Skeletal muscle cell (primary cell): ENCODE results near the gene FCER2.
A peak's percentile ranks its signal among the peaks of the same experiment; 100 is the strongest.
"Not testable (repeated sequence)": the region's sequence is repeated elsewhere in the genome, so short reads cannot be mapped to it uniquely, and the experiment has no call there.

Source experiments
- DNase-seq: peaks from one replicate; pipeline ENCODE4 v3.0.0-alpha.2; 2010; ENCODE audit warnings: low read depth
- H3K4me3 ChIP-seq: 2 replicates; pipeline ENCODE4 v1.5.1; 2011; ENCODE audit warnings: low read depth, mild to moderate bottlenecking, control low read depth, low read length, moderate library complexity

The FCER2 gene

DNA sequence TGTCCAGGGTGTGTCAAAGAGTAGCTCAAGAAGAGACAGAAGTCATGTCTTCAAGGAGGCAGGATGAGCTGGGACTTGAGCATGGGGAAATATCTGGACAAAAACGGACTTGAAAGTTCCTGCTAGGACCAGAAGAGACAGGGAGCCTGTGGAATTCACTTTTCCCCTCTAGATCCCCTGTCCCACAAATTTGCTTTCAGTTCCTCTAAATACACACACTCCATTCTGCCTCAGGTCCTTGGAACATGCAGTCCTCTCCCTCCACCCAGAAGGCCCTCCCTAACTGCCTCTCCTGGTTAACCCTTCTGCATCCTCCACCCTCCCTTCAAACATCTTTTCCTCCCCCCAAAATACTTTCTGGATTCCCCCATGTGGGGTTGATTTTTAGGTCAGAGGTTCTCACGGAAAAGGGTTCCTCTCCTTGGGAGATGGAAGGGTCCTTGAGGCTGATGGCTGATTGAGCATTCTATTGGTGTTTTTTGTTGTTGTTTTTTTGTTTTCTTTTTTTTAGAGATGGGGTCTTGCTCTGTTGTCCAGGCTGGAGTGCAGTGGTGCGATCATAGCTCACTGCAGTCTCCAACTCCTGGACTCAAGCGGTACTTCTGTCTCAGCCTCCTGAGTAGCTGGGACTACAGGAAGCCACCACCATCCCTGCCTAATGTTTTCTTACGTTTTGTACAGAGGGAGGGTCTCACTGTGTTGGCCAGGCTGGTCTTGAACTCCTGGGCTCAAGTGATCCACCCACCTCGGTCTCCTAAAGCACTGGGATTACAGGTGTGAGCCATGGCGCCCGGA is 40.0 kb downstream of the FCER2 start:
- H3K4me3 ChIP-seq, result no peak overlapping the region
- DNase-seq, result no peak

DNA sequence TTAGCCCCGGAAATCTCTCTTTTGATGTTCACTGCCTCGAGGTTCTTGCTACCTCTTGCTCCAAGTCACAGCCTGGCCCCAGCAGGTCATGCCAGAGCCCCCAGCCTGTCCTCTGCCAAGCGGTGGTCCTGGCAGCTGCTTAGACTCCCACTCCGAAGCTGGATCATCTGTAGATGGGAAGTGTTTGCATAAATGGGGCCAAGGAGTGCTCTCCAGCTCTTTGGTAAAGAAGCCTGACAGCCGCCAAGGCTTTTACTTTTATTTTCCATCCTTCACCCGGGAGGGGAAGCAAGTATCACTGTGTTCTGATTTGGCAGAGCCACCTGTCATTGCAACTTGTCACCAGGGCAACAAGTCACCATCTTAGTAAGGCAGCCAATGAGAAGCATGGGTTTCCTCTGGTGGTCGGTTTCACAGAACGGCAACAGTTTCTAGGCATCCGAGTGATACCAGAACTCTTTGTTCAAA is 43.7 kb downstream of the FCER2 start:
- no peak overlapping the region for H3K4me3 ChIP-seq
- DNase-seq, result no peak

DNA sequence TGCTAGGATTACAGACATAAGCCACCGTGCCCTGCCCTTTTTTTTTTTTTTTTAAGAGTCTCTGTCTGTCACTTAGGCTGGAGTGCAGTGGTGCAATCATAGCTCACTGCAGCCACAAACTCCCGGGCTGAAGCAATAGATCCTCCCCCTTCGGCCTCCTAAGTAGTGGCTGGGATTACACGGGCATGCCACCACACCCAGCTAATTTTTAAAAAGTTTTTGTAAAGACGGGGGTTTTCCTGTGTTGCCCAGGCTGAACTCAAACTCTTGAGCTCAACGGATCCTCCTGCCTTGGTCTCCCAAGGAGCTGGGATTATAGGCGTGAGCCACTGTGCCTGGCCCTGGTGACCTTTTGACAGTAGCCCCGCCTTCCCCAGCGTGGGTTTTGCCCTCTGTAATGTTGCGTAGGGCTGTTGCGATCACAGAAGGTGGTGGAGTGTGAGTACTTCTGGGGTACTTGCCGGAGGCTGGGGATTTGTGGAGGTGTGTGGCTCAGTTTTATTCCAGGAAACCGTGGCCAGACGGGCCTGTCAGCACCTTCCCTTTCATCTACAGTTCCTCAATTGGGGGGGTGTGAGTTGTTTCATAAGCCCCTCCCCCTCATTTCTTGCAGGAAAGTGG is 44.7 kb downstream of the FCER2 start:
- no peak overlapping the region for H3K4me3 ChIP-seq
- DNase-seq, result no peak

DNA sequence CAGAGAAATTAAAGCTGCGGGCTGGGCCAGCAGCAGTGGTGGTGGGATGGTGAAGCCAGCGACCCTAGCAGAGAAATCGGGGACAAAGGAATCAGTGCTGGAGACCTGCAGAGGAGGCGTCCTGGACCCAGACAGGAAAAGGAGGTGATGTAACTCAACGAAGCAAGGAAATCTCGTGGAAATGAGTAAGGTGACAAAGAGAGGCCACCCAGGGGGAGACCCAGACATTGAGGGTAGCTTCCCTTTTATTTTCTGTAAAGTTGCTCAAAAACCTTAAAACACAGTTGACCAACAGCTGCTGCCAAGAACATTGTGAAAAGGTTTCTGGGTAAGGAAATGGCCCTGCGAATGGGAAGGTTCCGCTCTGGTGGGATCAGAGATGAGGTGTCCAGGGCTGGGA is 46.4 kb downstream of the FCER2 start:
- no peak for DNase-seq
- no peak overlapping the region for H3K4me3 ChIP-seq

DNA sequence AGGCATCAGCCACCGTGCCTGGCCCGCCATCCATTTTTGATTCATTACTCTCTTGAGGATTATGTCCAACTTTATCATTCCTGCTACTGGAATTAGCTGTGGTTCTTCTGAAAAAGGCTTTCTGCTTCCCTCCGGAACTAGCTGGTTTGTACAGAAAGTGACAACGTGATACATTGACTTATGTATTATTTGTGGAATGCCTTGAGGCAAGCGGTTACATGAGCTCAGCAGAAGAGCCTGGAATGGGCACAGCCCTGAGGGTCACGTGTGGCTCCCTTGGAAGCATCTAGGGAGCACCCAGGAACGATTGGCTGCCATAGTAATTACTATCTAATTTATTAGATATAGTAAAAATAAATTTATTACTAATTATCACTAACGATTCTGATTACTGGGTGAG is 47.5 kb downstream of the FCER2 start:
- no peak overlapping the region for H3K4me3 ChIP-seq
- DNase-seq, result no peak

DNA sequence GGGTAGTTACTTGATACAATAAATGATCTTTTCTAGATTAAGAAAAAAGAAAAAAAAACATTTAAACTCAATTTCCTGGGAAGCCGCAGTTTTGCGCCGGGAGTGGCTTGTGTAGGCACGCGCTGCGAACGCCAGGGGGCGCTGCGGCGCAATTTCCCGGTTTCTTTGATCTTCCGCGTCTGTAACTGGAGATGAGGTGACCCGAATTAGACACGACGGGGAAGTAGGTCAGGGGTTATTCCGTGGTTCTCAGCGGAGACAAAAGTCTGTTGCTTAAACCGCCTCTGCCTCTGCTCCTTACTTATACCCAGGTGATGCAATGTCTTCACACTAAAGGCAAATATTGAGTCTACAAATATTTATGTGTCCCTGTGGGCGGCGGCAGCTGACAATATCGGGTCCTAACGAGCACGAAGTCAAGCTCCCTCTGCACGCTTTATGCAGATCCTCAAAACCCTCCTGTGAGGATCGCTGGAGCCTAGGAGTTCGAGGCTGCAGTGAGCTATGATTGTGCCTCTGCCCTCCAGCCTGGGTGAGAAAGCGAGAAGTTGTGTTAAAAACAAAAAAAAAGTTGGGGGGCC is 49.8 kb downstream of the FCER2 start:
- H3K4me3 ChIP-seq, result peak overlapping the region; percentile 30
- peak; percentile 68 for DNase-seq

DNA sequence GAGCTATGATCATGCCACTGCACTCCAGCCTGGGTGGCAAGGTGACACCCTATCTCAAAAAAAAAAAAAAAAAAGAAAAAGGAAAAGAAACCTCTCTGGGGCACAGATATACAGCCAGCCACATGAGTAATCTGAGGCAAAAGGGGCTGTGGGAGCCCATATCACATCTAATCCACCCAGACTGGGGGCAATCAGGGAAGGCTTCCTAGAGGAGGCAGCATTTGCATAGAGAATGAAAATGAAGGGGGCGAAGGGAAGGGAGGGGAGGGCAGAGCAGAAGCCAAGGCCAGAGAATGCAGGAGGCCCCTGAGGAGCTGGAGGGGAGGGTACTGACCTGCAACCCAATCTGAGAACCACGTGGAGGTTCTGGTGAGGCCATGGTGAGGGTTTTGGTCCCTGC is 51.8 kb downstream of the FCER2 start:
- DNase-seq, result no peak
- no peak overlapping the region for H3K4me3 ChIP-seq

DNA sequence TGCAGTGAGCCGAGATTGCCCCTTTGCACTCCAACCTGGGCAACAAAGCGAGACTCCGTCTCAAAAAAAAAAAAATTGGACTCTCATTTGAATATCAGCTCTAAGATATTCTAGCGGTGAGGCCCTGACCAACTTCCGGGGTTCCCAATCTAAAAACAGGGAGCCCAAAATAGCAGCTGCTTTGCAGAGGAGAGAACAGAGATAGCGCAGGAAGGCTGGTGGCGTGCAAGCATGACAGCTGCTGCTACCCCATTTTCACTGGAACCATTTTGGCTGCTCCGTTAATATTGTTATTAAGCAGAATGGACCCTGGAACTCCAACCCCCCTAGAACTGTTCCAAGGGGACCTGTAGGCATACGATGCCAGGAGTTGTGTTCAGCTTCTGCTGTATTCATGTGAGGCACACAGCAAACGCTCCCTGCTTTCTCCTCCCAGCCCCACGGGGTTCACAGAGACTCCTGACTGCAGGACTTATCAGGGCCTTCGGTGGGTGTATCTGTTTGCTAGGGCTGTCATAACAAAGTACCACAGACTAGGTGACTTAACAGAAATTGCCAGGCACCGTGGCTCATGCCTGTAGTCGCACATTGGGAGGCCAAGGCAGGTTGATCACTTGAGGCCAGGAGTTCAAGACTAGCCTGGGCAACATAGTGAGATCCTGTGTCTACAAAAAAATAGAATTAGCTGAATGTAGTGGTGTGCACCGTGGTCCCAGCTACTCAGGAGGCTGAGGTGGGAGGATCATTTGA is 53.5 kb downstream of the FCER2 start:
- DNase-seq, result no peak
- no peak overlapping the region for H3K4me3 ChIP-seq

DNA sequence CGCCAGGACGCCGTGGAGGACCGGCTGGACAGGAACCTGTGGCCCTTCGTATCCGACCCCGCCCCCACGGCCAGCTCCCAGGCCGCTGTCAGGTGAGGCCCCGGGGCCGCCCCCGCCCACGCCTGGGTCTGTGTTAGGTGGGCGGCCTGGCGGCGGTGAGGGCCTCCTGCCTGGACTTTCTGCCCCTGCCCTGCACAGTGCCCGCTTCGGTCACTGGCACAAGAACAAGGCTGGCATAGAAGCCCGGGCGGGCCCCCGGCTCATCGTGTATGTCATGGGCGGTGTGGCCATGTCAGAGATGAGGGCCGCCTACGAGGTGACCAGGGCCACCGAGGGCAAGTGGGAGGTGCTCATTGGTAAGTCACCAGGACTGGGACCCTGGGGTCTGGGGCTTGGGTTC is 54.8 kb downstream of the FCER2 start:
- DNase-seq, result no peak
- no peak overlapping the region for H3K4me3 ChIP-seq

DNA sequence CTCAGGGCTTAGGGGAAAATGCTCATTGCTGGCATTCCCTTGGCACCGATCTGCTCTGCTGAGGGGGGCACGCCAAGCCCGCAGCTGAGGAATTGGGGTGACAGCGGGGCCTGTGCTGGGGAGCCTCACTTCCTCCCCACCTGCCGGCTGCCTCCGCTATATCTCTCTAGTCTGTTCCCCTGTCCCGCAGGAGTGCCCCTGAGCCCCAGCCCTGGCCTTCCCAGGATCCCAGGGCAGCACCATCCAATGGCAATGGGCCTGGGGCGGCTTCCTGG is 55.6 kb downstream of the FCER2 start:
- DNase-seq, result no peak
- H3K4me3 ChIP-seq, result no peak overlapping the region

DNA sequence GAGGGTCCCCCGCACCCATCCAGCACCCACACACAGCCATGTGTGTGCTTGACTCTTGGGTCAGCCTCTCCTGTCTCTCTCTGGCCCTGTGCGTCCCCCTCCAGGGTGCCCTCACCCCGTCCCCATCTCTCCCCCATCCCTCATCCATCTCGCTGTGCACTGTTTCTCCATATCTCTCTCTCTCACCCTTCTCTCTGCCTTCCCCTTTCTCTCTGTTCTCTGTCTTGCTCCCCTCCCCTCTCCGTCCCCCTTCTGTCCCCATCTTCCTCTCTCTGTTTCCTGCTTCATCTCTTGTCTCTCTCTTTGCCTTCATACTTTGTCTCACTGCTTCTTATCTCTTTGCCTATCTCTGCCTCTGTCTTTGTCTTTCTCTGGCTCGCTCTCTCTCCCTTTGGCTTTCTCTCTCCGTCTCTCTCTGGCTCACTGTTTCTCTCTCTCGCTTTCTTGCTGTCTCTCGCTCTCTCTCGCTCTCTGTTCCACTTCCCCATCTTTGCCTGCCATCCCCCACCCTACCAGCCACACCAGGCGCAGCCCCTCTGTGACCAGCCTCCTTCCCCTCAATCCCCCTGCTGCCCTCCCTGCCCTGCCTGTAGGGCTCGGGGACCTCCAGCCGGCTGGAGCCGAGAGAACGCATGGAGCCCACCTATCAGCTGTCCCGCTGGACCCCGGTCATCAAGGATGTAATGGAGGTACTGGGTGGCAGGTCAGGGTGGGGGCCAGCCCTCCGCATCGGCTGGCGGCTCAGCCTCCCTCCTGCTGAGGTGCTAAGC is 56.1 kb downstream of the FCER2 start:
- no peak for DNase-seq
- no peak overlapping the region for H3K4me3 ChIP-seq

DNA sequence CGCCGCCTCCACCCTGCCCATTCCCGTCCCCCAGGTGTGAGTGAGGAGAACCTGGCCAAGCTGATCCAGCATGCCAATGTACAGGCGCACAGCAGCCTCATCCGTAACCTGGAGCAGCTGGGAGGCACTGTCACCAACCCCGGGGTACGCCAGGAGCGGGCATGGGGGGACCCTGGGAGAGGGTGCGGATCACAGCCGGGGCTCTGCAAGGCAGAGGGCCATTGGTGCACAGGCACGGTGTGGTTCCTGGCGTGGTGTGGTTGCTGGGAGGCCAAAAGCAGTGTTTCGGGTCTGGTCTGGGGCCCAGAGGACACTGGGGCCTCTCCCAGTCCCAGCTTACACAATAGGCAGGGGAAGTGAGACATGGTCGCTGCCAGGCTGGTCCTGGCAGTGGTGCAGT is 56.8 kb downstream of the FCER2 start:
- DNase-seq, result no peak
- no peak overlapping the region for H3K4me3 ChIP-seq

DNA sequence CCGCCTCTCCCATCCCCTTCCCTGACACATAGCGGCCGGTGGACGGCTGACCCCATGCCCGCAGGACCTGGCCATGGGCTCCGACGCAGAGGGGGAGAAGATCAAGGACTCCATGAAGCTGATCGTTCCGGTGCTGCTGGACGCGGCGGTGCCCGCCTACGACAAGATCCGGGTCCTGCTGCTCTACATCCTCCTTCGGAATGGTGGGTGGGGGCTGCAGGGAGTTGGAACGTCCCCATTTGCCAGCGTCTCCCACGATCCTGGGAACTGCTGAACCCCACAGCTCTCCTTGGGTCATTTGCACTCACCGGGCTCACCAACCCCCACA is 57.4 kb downstream of the FCER2 start:
- no peak overlapping the region for H3K4me3 ChIP-seq
- no peak for DNase-seq

DNA sequence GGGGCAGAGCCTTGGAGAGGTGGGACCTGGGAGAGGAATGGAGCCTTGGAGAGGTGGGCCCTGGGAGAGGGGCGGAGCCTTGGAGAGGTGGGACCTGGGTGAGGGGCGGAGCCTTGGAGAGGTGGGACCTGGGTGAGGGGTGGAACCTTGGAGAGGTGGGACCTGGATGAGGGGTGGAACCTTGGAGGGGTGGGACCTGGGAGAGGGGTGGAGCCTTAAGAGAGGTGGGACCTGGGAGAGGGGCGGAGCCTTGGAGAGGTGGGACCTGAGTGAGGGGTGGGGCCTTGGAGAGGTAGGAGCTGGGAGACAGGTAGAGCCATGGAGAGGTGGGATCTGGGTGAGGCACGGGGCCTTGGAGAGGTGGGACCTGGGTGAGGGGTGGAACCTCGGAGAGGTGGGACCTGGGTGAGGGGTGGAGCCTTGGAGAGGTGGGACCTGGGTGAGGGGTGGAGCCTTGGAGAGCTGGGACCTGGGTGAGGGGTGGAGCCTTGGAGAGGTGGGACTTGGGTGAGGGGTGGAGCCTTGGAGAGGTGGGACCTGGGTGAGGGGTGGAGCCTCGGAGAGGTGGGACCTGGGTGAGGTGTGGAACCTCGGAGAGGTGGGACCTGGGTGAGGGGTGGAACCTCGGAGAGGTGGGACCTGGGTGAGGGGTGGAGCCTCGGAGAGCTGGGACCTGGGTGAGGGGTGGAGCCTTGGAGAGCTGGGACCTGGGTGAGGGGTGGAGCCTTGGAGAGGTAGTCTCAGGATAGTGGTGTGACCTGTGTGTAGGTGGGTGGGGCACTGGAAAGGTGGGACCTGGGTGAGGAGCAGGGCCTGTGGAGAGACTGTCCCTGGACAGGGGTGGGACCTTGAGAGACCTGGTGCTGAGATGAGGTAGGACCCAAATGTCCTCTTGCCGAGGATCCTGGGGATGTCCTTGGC is 58.0 kb downstream of the FCER2 start:
- not testable (repeated sequence) for DNase-seq, H3K4me3 ChIP-seq

DNA sequence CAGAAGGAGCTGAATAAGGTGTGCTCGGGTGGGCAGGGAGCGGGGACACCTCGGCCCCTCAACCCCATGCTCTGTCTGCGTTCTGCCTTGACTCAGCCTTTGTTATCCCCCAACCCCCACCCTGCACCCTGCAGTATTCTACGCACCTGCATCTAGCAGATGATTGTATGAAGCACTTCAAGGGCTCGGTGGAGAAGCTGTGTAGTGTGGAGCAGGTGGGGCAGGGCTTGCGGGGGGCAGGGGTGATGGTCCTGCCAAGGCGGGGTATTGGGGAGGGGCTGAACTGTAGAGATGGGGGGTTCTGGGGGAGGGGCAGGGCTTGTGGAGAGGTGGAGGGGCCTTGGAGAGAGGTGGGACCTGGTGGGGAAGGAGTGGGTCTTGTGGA is 58.9 kb downstream of the FCER2 start:
- no peak for DNase-seq
- H3K4me3 ChIP-seq, result no peak overlapping the region

DNA sequence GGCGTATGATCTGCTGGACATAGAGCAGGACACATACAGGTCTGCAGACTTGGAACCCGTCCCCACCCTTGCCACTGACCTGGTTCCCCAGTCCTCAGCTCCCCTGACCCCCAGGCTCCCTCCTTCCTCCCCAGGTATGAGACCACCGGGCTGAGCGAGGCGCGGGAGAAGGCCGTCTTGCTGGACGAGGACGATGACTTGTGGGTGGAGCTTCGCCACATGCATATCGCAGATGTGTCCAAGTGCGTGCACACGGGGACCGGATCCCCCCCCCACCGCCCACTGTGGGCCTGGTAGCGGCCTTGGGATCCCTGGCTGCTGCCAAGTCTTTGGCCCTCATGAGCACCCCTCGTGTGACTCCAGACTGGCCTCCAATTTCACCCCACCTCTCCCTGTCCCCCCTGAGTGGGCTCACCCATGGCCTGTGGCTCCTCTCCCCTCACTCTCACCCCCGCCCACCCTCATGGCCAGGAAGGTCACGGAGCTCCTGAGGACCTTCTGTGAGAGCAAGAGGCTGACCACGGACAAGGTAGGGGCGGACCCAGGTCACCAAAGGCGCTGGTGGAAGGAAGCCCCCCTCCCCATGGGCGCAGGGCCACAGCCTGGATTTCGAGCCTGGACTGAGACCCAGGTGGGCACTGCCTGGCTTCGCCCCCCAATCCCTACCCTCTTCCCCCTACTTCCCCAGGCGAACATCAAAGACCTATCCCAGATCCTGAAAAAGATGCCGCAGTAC is 59.5 kb downstream of the FCER2 start:
- no peak for DNase-seq
- no peak overlapping the region for H3K4me3 ChIP-seq

DNA sequence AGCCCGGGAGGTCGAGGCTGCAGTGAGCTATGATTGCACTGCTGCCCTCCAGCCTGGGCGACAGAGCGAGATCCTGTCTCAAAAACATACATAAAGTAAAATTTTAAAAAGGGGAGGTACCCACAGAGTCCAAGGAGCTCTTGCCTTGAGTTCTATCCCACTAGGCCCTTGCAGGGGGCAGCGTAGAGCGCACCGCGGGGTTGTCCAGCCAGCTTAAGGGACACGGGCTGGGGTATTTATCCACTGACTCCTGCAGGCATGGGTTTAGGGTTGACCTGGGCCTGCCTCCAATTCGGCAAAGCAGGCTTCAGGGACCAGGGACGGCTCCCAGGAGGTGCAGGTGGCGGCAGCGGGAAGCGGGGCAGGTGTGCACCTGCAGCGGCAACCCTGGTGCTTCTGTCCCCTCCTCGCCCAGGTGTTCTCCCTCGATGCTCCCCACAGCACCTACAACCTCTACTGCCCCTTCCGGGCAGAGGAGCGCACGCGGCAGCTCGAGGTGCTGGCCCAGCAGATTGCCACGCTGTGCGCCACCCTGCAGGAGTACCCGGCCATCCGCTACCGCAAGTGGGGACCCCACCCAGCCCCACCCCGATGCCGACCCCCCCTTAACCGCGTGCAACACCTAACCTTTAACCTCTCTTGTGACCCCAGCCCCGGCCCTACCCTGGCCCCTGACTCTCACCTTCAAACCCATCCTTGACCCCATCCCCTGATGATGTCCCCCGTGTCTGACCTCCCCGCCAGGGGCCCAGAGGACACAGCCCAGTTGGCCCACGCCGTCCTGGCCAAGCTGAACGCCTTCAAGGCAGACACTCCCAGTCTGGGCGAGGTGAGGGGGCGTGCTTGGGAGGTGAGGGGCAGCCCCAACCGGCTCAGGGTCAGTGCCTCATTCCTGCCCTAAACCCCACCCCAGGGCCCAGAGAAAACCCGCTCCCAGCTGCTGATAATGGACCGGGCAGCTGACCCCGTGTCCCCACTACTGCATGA is 60.3 kb downstream of the FCER2 start:
- H3K4me3 ChIP-seq, result no peak overlapping the region
- DNase-seq, result no peak
